H1 (cell line): ENCODE data around the gene KCNAB2. TPM values are rescaled to one million over a fixed set of nuclear protein-coding genes. Genes with fewer than 3 reads are reported as not detected.

Experiments
- CTCF ChIA-PET: fragments of 300-600 bp; sonication (Branson Sonifier 250); formaldehyde crosslinking; loops from one replicate; lab custom pipeline; 2021; ENCODE audit not compliant: partially characterized antibody; lab: Charles Lee
- POLR2A ChIA-PET: fragments of 300-600 bp; sonication (Branson Sonifier 250); formaldehyde crosslinking; loops from one replicate; lab custom pipeline; 2021; ENCODE audit warnings: inconsistent platforms; ENCODE audit not compliant: partially characterized antibody; lab: Charles Lee
- DNase-seq, 2 experiments: peaks; one replicate each; pipeline versions ENCODE4 v3.0.0 to v3.0.0-alpha.2; 2010 to 2022; ENCODE audit warnings: low spot score in 2 of 2, low read depth in 1 of 2, mixed read lengths in 1 of 2
- FAIRE-seq: peaks from 2 replicates; lab custom pipeline; 2011; peaks lifted over from hg19 to GRCh38; lab: Jason Lieb, UNC
- H2AFZ ChIP-seq: 2 replicates; pipeline ENCODE4 v1.8.1; 2012; ENCODE audit warnings: low read length, inconsistent platforms
- H2AK5ac ChIP-seq: 2 replicates; pipeline ENCODE4 v1.6.1; 2013; ENCODE audit warnings: low read depth, low read length
- H2BK120ac ChIP-seq: replicated peaks from 2 replicates; pipeline ENCODE3; 2013; ENCODE audit warnings: low read depth, low read length, inconsistent platforms
- H2BK12ac ChIP-seq: 2 replicates; pipeline ENCODE4 v1.6.1; 2013; ENCODE audit warnings: low read depth, low read length
- H2BK15ac ChIP-seq: 2 replicates; pipeline ENCODE4 v1.6.1; 2013; ENCODE audit warnings: low read length
- H2BK20ac ChIP-seq: 2 replicates; pipeline ENCODE4 v1.6.1; 2013; ENCODE audit warnings: low read length
- H2BK5ac ChIP-seq: 2 replicates; pipeline ENCODE4 v1.6.1; 2013; ENCODE audit warnings: low read depth, low read length
- H3K14ac ChIP-seq: 2 replicates; pipeline ENCODE4 v1.6.1; 2013; ENCODE audit warnings: inconsistent platforms; ENCODE audit not compliant: insufficient read length
- H3K18ac ChIP-seq: 2 replicates; pipeline ENCODE4 v1.6.1; 2013; ENCODE audit warnings: low read length; ENCODE audit errors: extremely low read depth
- H3K23ac ChIP-seq: 2 replicates; pipeline ENCODE4 v1.6.1; 2013; ENCODE audit warnings: inconsistent platforms; ENCODE audit not compliant: insufficient read length
- H3K23me2 ChIP-seq: 2 replicates; pipeline ENCODE4 v1.6.1; 2013; ENCODE audit warnings: low read depth, low read length
- H3K27ac ChIP-seq: 2 replicates; pipeline ENCODE4 v1.6.1; 2011; ENCODE audit warnings: low read depth, low read length, inconsistent platforms
- H3K27me3 ChIP-seq, 4 experiments: replicated peaks in 1 of 4; 1 replicate in 1 of 4; 2 replicates in 3 of 4; pipeline versions ENCODE4 v1.6.1 to v1.8.1; 2011 to 2013; ENCODE audit warnings: low read length in 3 of 4, mild to moderate bottlenecking in 3 of 4, inconsistent platforms in 2 of 4, mixed read lengths in 2 of 4, moderate library complexity in 1 of 4; ENCODE audit not compliant: control insufficient read depth in 3 of 4, insufficient read depth in 3 of 4; ENCODE audit errors: extremely low read depth in 1 of 4
- H3K36me3 ChIP-seq, 4 experiments: 2 replicates each; pipeline versions ENCODE4 v1.6.1 to v1.8.1; 2011 to 2013; ENCODE audit warnings: mild to moderate bottlenecking in 4 of 4, low read length in 3 of 4, moderate library complexity in 2 of 4, control low read depth in 1 of 4, inconsistent platforms in 1 of 4; ENCODE audit not compliant: insufficient read depth in 4 of 4, control insufficient read depth in 2 of 4
- H3K4ac ChIP-seq: replicated peaks from 2 replicates; pipeline ENCODE3; 2013; ENCODE audit warnings: low read length, low read depth, mixed read lengths, inconsistent platforms; ENCODE audit not compliant: insufficient read length
- H3K4me1 ChIP-seq, 4 experiments: replicated peaks in 1 of 4; 1 replicate in 1 of 4; 2 replicates in 3 of 4; pipeline versions ENCODE4 v1.6.1 to v1.8.1; 2011 to 2013; ENCODE audit warnings: low read length in 3 of 4, inconsistent platforms in 2 of 4, mixed read lengths in 1 of 4; ENCODE audit not compliant: insufficient read depth in 4 of 4, control insufficient read depth in 3 of 4
- H3K4me2 ChIP-seq, 2 experiments: 2 replicates each; pipeline versions ENCODE4 v1.6.1 to v1.8.1; 2011 to 2013; ENCODE audit warnings: low read depth in 2 of 2, low read length in 2 of 2, control low read depth in 1 of 2, inconsistent platforms in 1 of 2, mild to moderate bottlenecking in 1 of 2; ENCODE audit not compliant: insufficient read depth in 1 of 2
- H3K4me3 ChIP-seq, 4 experiments: fragments of 200-600, 300-600 bp in 1 of 4; sonication (generic), shearing (Covaris generic), sonication (Bioruptor Twin) in 1 of 4; 2 replicates each; pipeline versions ENCODE4 v1.5.1 to v1.8.1; 2011 to 2016; ENCODE audit warnings: low read length in 4 of 4, low read depth in 3 of 4, control low read depth in 2 of 4, inconsistent platforms in 2 of 4, mild to moderate bottlenecking in 2 of 4, mixed read lengths in 1 of 4, moderate library complexity in 1 of 4; ENCODE audit not compliant: insufficient read depth in 2 of 4; ENCODE audit errors: extremely low read depth in 1 of 4
- H3K56ac ChIP-seq: replicated peaks from 2 replicates; pipeline ENCODE3; 2013; ENCODE audit warnings: low read depth, mild to moderate bottlenecking, mixed read lengths, low read length, inconsistent platforms; ENCODE audit not compliant: insufficient read length
- H3K79me1 ChIP-seq: 2 replicates; pipeline ENCODE4 v1.6.1; 2013; ENCODE audit warnings: low read depth, low read length, control low read depth
- H3K79me2 ChIP-seq, 2 experiments: 2 replicates each; pipeline versions ENCODE4 v1.6.1 to v1.8.1; 2012 to 2013; ENCODE audit warnings: low read length in 2 of 2, mild to moderate bottlenecking in 2 of 2, inconsistent platforms in 1 of 2; ENCODE audit not compliant: insufficient read depth in 2 of 2, control insufficient read depth in 1 of 2
- H3K9ac ChIP-seq, 4 experiments: replicated peaks in 1 of 4; 1 replicate in 1 of 4; 2 replicates in 3 of 4; pipeline versions ENCODE4 v1.6.1 to v1.8.1; 2011 to 2013; ENCODE audit warnings: low read depth in 3 of 4, low read length in 3 of 4, control low read depth in 2 of 4, mild to moderate bottlenecking in 2 of 4, moderate library complexity in 2 of 4, inconsistent platforms in 1 of 4; ENCODE audit errors: extremely low read depth in 1 of 4
- H3K9me3 ChIP-seq, 2 experiments: 2 replicates each; pipeline versions ENCODE4 v1.6.1 to v1.8.1; 2012 to 2013; ENCODE audit warnings: mild to moderate bottlenecking in 2 of 2, moderate library complexity in 2 of 2, control low read depth in 1 of 2, inconsistent platforms in 1 of 2, low read depth in 1 of 2, low read length in 1 of 2, mixed read lengths in 1 of 2; ENCODE audit not compliant: insufficient read depth in 2 of 2
- H4K20me1 ChIP-seq, 2 experiments: replicated peaks in 1 of 2; 2 replicates each; pipeline versions ENCODE3 to v1.8.1; 2011 to 2013; ENCODE audit warnings: inconsistent platforms in 2 of 2, low read length in 2 of 2, mild to moderate bottlenecking in 1 of 2; ENCODE audit not compliant: insufficient read depth in 2 of 2, control insufficient read depth in 1 of 2
- H4K5ac ChIP-seq: 2 replicates; pipeline ENCODE4 v1.6.1; 2013; ENCODE audit warnings: low read length, low read depth, mixed read lengths, inconsistent platforms; ENCODE audit not compliant: insufficient read length
- H4K8ac ChIP-seq: 2 replicates; pipeline ENCODE4 v1.8.0; 2013; ENCODE audit warnings: mild to moderate bottlenecking, moderate library complexity, low read length, inconsistent platforms; ENCODE audit not compliant: insufficient read depth; ENCODE audit errors: extremely low read depth
- H4K91ac ChIP-seq: replicated peaks from 2 replicates; pipeline ENCODE3; 2013; ENCODE audit warnings: low read length, mixed read lengths, inconsistent platforms; ENCODE audit not compliant: insufficient read length
- CREB1 ChIP-seq: IDR thresholded peaks from 2 replicates; pipeline ENCODE4 v1.6.1; 2012; ENCODE audit warnings: inconsistent platforms
- CTCF ChIP-seq, 3 experiments: IDR thresholded peaks; 1 replicate in 2 of 3; 2 replicates in 1 of 3; pipeline versions ENCODE4 v1.5.1 to v1.6.1; 2011; ENCODE audit warnings: low read length in 3 of 3, mild to moderate bottlenecking in 3 of 3, inconsistent platforms in 2 of 3, low read depth in 1 of 3, moderate library complexity in 1 of 3; ENCODE audit not compliant: insufficient read depth in 1 of 3; ENCODE audit errors: control extremely low read depth in 1 of 3
- HDAC2 ChIP-seq, 2 experiments: fragments of 300-600 bp in 1 of 2; sonication (generic) in 1 of 2; IDR thresholded peaks; 2 replicates each; pipeline ENCODE4 v1.6.1; 2011 to 2012; ENCODE audit warnings: low read depth in 2 of 2, low read length in 2 of 2, mild to moderate bottlenecking in 2 of 2, moderate library complexity in 2 of 2, borderline replicate concordance in 1 of 2, inconsistent platforms in 1 of 2
- KDM1A ChIP-seq: fragments of 200-600, 300-600 bp; sonication (generic); IDR thresholded peaks from 2 replicates; pipeline ENCODE4 v1.7.1; 2016; ENCODE audit warnings: mild to moderate bottlenecking, low read length, borderline replicate concordance
- KDM4A ChIP-seq: IDR thresholded peaks from one replicate; pipeline ENCODE4 v1.7.1; 2012; ENCODE audit warnings: low read depth, mild to moderate bottlenecking, moderate library complexity, low read length, inconsistent platforms; ENCODE audit not compliant: severe bottlenecking
- SIN3A ChIP-seq, 2 experiments: IDR thresholded peaks in 1 of 2; conservative IDR thresholded peaks in 1 of 2; 2 replicates each; pipeline ENCODE4 v1.6.1; 2011 to 2012; ENCODE audit warnings: low read length in 2 of 2, improper control_type of control experiment in 1 of 2, low read depth in 1 of 2, mild to moderate bottlenecking in 1 of 2
- SIRT6 ChIP-seq: IDR thresholded peaks from one replicate; pipeline ENCODE4 v1.7.1; 2012; ENCODE audit warnings: low read length, inconsistent platforms
- SUZ12 ChIP-seq: fragments of 200-600 bp; sonication (generic); IDR thresholded peaks from 2 replicates; pipeline ENCODE4 v1.6.1; 2012; ENCODE audit warnings: mild to moderate bottlenecking, inconsistent platforms, low read length, moderate library complexity, mixed read lengths
- TAF1 ChIP-seq: IDR thresholded peaks from 2 replicates; pipeline ENCODE4 v1.6.1; 2011; ENCODE audit warnings: mild to moderate bottlenecking, low read depth, low read length
- YY1 ChIP-seq: IDR thresholded peaks from 2 replicates; pipeline ENCODE4 v1.6.1; 2011; ENCODE audit warnings: low read depth, mild to moderate bottlenecking, low read length
- WGBS, 2 experiments: shearing (Covaris generic) in 1 of 2; methylation state at CpG; one replicate each; pipeline versions ENCODE4 v1.1.6 to v1.1.7; 2013 to 2015; ENCODE audit warnings: low lambda C conversion rate in 2 of 2, mixed read lengths in 2 of 2, inconsistent platforms in 1 of 2, low coverage in 1 of 2, missing lambda C conversion rate in 1 of 2; ENCODE audit not compliant: insufficient replicate concordance in 2 of 2, insufficient coverage in 1 of 2, insufficient read length in 1 of 2; ENCODE audit errors: extremely low coverage in 1 of 2, missing lambda C conversion rate in 1 of 2; 5-methylcytosine and 5-hydroxymethylcytosine counted together
- polyA plus RNA-seq, 7 experiments: library from polyadenylated mRNA; depleted of rRNA in 3 of 7; stranded (reverse) in 5 of 7; unstranded in 2 of 7; fragments of >200 nt in 5 of 7; fragments of 200-250 nt in 2 of 7; gene quantifications; 1 replicate in 5 of 7; 2 replicates in 1 of 7; 4 replicates in 1 of 7; pipeline versions ENCODE4 v1.2.1 to v1.2.3, GENCODE V29; 2011 to 2013; ENCODE audit warnings: missing spikeins in 2 of 7, mixed read lengths in 2 of 7
- total RNA-seq: library from RNA; stranded (reverse); fragmentation: NEBNext Ultra II Directional; extraction: Animal tissue kit (Norgen Biotek cat#: 25700); gene quantifications from 2 replicates; pipeline ENCODE4 v1.2.1, GENCODE V29; 2021

The KCNAB2 gene
- total and polyA plus RNA-seq, 2 of the 8 experiments (the other 6 are each of a cell fraction or from before 2014, with no cell fraction given) = 4.5 to 7.0 TPM

- Histone ChIP-seq H3K4ac (no peak overlapping the region), H3K23me2 (no peaks in the 10 kb centered on the region), H2BK12ac (no peak overlapping the region), H3K9me3 (no peaks in the 10 kb centered on the region), H2BK15ac (no peak overlapping the region), H2AFZ (no peak overlapping the region), H4K8ac (peak overlapping the region; percentile 83; the same call in 1 of the 2 replicates), H3K4me3 (no peak overlapping the region), H3K4me1 (no peaks in the 10 kb centered on the region), H2BK120ac (no peak overlapping the region), H3K27ac (no peak overlapping the region), H3K79me1 (no peaks in the 10 kb centered on the region), H4K91ac (no peak overlapping the region), H4K20me1 (no peaks in the 10 kb centered on the region), H3K36me3 (no peaks in the 10 kb centered on the region), H3K18ac (no peak overlapping the region), H3K9ac (no peak overlapping the region), H3K56ac (no peak overlapping the region), H2BK20ac (no peak overlapping the region), H2BK5ac (no peak overlapping the region), H3K14ac (no peak overlapping the region), H3K27me3 (no peaks in the 10 kb centered on the region), H3K4me2 (no peak overlapping the region), H2AK5ac (no peak overlapping the region), H3K79me2 (no peaks in the 10 kb centered on the region), H3K23ac (no peak overlapping the region), H4K5ac (no peak overlapping the region)
- WGBS, 2 experiments = 91% methylated on average over 23 of the region's 28 CpGs; no CpG with 5 or more reads in 1 of the 2 experiments
- CTCF ChIA-PET = interaction anchor here (0.7 to 4.6 kb wide), 6 partner anchors 13 to 106 kb away, joined by 3 to 23 read pairs (median 4); no protein-coding TSS in a partner anchor
- no peak for FAIRE-seq
- no peak for DNase-seq
- POLR2A ChIA-PET = interaction anchor here (0.5 to 1.1 kb wide), 3 partner anchors 13 to 128 kb away, joined by 3 read pairs; no protein-coding TSS in a partner anchor
- TF ChIP-seq SIN3A (conservative IDR thresholded peaks at IDR 0.05 in 1 of 2, IDR thresholded peaks at IDR 0.05 in 1 of 2; ENCODE audit: low read depth in 1 of 2, low read length in 2 of 2) (no peak), YY1 (no peak), KDM1A (no peak), KDM4A (no peak), SUZ12 (no peak), CTCF (IDR thresholded peaks at IDR 0.05; ENCODE audit: control extremely low read depth in 1 of 3, insufficient read depth in 1 of 3, low read depth in 1 of 3, low read length in 3 of 3) (no peak), CREB1 (no peak), SIRT6 (no peak), TAF1 (no peak), HDAC2 (IDR thresholded peaks at IDR 0.05; ENCODE audit: borderline replicate concordance in 1 of 2, low read depth in 2 of 2, low read length in 2 of 2) (no peak)
Measured at GRCh38 chr1:6065093-6065858, 19.6 kb downstream of the KCNAB2 start.
